H1 (cell line): ENCODE measurements around the gene CSGALNACT2. TPM values are rescaled to one million over a fixed set of nuclear protein-coding genes. Genes with fewer than 3 reads are reported as not detected.

Experiments used
- CTCF ChIA-PET: fragments of 300-600 bp; sonication (Branson Sonifier 250); formaldehyde crosslinking; loops from one replicate; lab custom pipeline; 2021; ENCODE audit not compliant: partially characterized antibody; lab: Charles Lee
- POLR2A ChIA-PET: fragments of 300-600 bp; sonication (Branson Sonifier 250); formaldehyde crosslinking; loops from one replicate; lab custom pipeline; 2021; ENCODE audit warnings: inconsistent platforms; ENCODE audit not compliant: partially characterized antibody; lab: Charles Lee
- DNase-seq, 2 experiments: peaks; one replicate each; pipeline versions ENCODE4 v3.0.0 to v3.0.0-alpha.2; 2010 to 2022; ENCODE audit warnings: low spot score in 2 of 2, low read depth in 1 of 2, mixed read lengths in 1 of 2
- FAIRE-seq: peaks from 2 replicates; lab custom pipeline; 2011; peaks lifted over from hg19 to GRCh38; lab: Jason Lieb, UNC
- H2AFZ ChIP-seq: 2 replicates; pipeline ENCODE4 v1.8.1; 2012; ENCODE audit warnings: low read length, inconsistent platforms
- H2AK5ac ChIP-seq: 2 replicates; pipeline ENCODE4 v1.6.1; 2013; ENCODE audit warnings: low read depth, low read length
- H2BK120ac ChIP-seq: replicated peaks from 2 replicates; pipeline ENCODE3; 2013; ENCODE audit warnings: low read depth, low read length, inconsistent platforms
- H2BK12ac ChIP-seq: 2 replicates; pipeline ENCODE4 v1.6.1; 2013; ENCODE audit warnings: low read depth, low read length
- H2BK15ac ChIP-seq: 2 replicates; pipeline ENCODE4 v1.6.1; 2013; ENCODE audit warnings: low read length
- H2BK20ac ChIP-seq: 2 replicates; pipeline ENCODE4 v1.6.1; 2013; ENCODE audit warnings: low read length
- H2BK5ac ChIP-seq: 2 replicates; pipeline ENCODE4 v1.6.1; 2013; ENCODE audit warnings: low read depth, low read length
- H3K14ac ChIP-seq: 2 replicates; pipeline ENCODE4 v1.6.1; 2013; ENCODE audit warnings: inconsistent platforms; ENCODE audit not compliant: insufficient read length
- H3K18ac ChIP-seq: 2 replicates; pipeline ENCODE4 v1.6.1; 2013; ENCODE audit warnings: low read length; ENCODE audit errors: extremely low read depth
- H3K23ac ChIP-seq: 2 replicates; pipeline ENCODE4 v1.6.1; 2013; ENCODE audit warnings: inconsistent platforms; ENCODE audit not compliant: insufficient read length
- H3K23me2 ChIP-seq: 2 replicates; pipeline ENCODE4 v1.6.1; 2013; ENCODE audit warnings: low read depth, low read length
- H3K27ac ChIP-seq: 2 replicates; pipeline ENCODE4 v1.6.1; 2011; ENCODE audit warnings: low read depth, low read length, inconsistent platforms
- H3K27me3 ChIP-seq, 4 experiments: replicated peaks in 1 of 4; 1 replicate in 1 of 4; 2 replicates in 3 of 4; pipeline versions ENCODE4 v1.6.1 to v1.8.1; 2011 to 2013; ENCODE audit warnings: low read length in 3 of 4, mild to moderate bottlenecking in 3 of 4, inconsistent platforms in 2 of 4, mixed read lengths in 2 of 4, moderate library complexity in 1 of 4; ENCODE audit not compliant: control insufficient read depth in 3 of 4, insufficient read depth in 3 of 4; ENCODE audit errors: extremely low read depth in 1 of 4
- H3K36me3 ChIP-seq, 4 experiments: 2 replicates each; pipeline versions ENCODE4 v1.6.1 to v1.8.1; 2011 to 2013; ENCODE audit warnings: mild to moderate bottlenecking in 4 of 4, low read length in 3 of 4, moderate library complexity in 2 of 4, control low read depth in 1 of 4, inconsistent platforms in 1 of 4; ENCODE audit not compliant: insufficient read depth in 4 of 4, control insufficient read depth in 2 of 4
- H3K4ac ChIP-seq: replicated peaks from 2 replicates; pipeline ENCODE3; 2013; ENCODE audit warnings: low read length, low read depth, mixed read lengths, inconsistent platforms; ENCODE audit not compliant: insufficient read length
- H3K4me1 ChIP-seq, 4 experiments: replicated peaks in 1 of 4; 1 replicate in 1 of 4; 2 replicates in 3 of 4; pipeline versions ENCODE4 v1.6.1 to v1.8.1; 2011 to 2013; ENCODE audit warnings: low read length in 3 of 4, inconsistent platforms in 2 of 4, mixed read lengths in 1 of 4; ENCODE audit not compliant: insufficient read depth in 4 of 4, control insufficient read depth in 3 of 4
- H3K4me2 ChIP-seq, 2 experiments: 2 replicates each; pipeline versions ENCODE4 v1.6.1 to v1.8.1; 2011 to 2013; ENCODE audit warnings: low read depth in 2 of 2, low read length in 2 of 2, control low read depth in 1 of 2, inconsistent platforms in 1 of 2, mild to moderate bottlenecking in 1 of 2; ENCODE audit not compliant: insufficient read depth in 1 of 2
- H3K4me3 ChIP-seq, 4 experiments: fragments of 200-600, 300-600 bp in 1 of 4; sonication (generic), shearing (Covaris generic), sonication (Bioruptor Twin) in 1 of 4; 2 replicates each; pipeline versions ENCODE4 v1.5.1 to v1.8.1; 2011 to 2016; ENCODE audit warnings: low read length in 4 of 4, low read depth in 3 of 4, control low read depth in 2 of 4, inconsistent platforms in 2 of 4, mild to moderate bottlenecking in 2 of 4, mixed read lengths in 1 of 4, moderate library complexity in 1 of 4; ENCODE audit not compliant: insufficient read depth in 2 of 4; ENCODE audit errors: extremely low read depth in 1 of 4
- H3K56ac ChIP-seq: replicated peaks from 2 replicates; pipeline ENCODE3; 2013; ENCODE audit warnings: low read depth, mild to moderate bottlenecking, mixed read lengths, low read length, inconsistent platforms; ENCODE audit not compliant: insufficient read length
- H3K79me1 ChIP-seq: 2 replicates; pipeline ENCODE4 v1.6.1; 2013; ENCODE audit warnings: low read depth, low read length, control low read depth
- H3K79me2 ChIP-seq, 2 experiments: 2 replicates each; pipeline versions ENCODE4 v1.6.1 to v1.8.1; 2012 to 2013; ENCODE audit warnings: low read length in 2 of 2, mild to moderate bottlenecking in 2 of 2, inconsistent platforms in 1 of 2; ENCODE audit not compliant: insufficient read depth in 2 of 2, control insufficient read depth in 1 of 2
- H3K9ac ChIP-seq, 4 experiments: replicated peaks in 1 of 4; 1 replicate in 1 of 4; 2 replicates in 3 of 4; pipeline versions ENCODE4 v1.6.1 to v1.8.1; 2011 to 2013; ENCODE audit warnings: low read depth in 3 of 4, low read length in 3 of 4, control low read depth in 2 of 4, mild to moderate bottlenecking in 2 of 4, moderate library complexity in 2 of 4, inconsistent platforms in 1 of 4; ENCODE audit errors: extremely low read depth in 1 of 4
- H3K9me3 ChIP-seq, 2 experiments: 2 replicates each; pipeline versions ENCODE4 v1.6.1 to v1.8.1; 2012 to 2013; ENCODE audit warnings: mild to moderate bottlenecking in 2 of 2, moderate library complexity in 2 of 2, control low read depth in 1 of 2, inconsistent platforms in 1 of 2, low read depth in 1 of 2, low read length in 1 of 2, mixed read lengths in 1 of 2; ENCODE audit not compliant: insufficient read depth in 2 of 2
- H4K20me1 ChIP-seq, 2 experiments: replicated peaks in 1 of 2; 2 replicates each; pipeline versions ENCODE3 to v1.8.1; 2011 to 2013; ENCODE audit warnings: inconsistent platforms in 2 of 2, low read length in 2 of 2, mild to moderate bottlenecking in 1 of 2; ENCODE audit not compliant: insufficient read depth in 2 of 2, control insufficient read depth in 1 of 2
- H4K5ac ChIP-seq: 2 replicates; pipeline ENCODE4 v1.6.1; 2013; ENCODE audit warnings: low read length, low read depth, mixed read lengths, inconsistent platforms; ENCODE audit not compliant: insufficient read length
- H4K8ac ChIP-seq: 2 replicates; pipeline ENCODE4 v1.8.0; 2013; ENCODE audit warnings: mild to moderate bottlenecking, moderate library complexity, low read length, inconsistent platforms; ENCODE audit not compliant: insufficient read depth; ENCODE audit errors: extremely low read depth
- H4K91ac ChIP-seq: replicated peaks from 2 replicates; pipeline ENCODE3; 2013; ENCODE audit warnings: low read length, mixed read lengths, inconsistent platforms; ENCODE audit not compliant: insufficient read length
- ASH2L ChIP-seq: fragments of 200-600, 300-600 bp; sonication (generic); IDR thresholded peaks from one replicate; pipeline ENCODE4 v1.7.1; 2017; ENCODE audit warnings: low read length
- RAD21 ChIP-seq, 2 experiments: IDR thresholded peaks in 1 of 2; conservative IDR thresholded peaks in 1 of 2; 2 replicates each; pipeline ENCODE4 v1.6.1; 2011; ENCODE audit warnings: low read depth in 2 of 2, low read length in 2 of 2, improper control_type of control experiment in 1 of 2, inconsistent platforms in 1 of 2, mild to moderate bottlenecking in 1 of 2, moderate library complexity in 1 of 2
- SRF ChIP-seq: IDR thresholded peaks from 2 replicates; pipeline ENCODE4 v1.6.1; 2011; ENCODE audit warnings: mild to moderate bottlenecking, low read depth, low read length, moderate library complexity
- TCF12 ChIP-seq: IDR thresholded peaks from 2 replicates; pipeline ENCODE4 v1.6.1; 2011; ENCODE audit warnings: low read depth, mild to moderate bottlenecking, low read length
- whole genome bisulfite sequencing, 2 experiments: shearing (Covaris generic) in 1 of 2; methylation state at CpG; one replicate each; pipeline versions ENCODE4 v1.1.6 to v1.1.7; 2013 to 2015; ENCODE audit warnings: low lambda C conversion rate in 2 of 2, mixed read lengths in 2 of 2, inconsistent platforms in 1 of 2, low coverage in 1 of 2, missing lambda C conversion rate in 1 of 2; ENCODE audit not compliant: insufficient replicate concordance in 2 of 2, insufficient coverage in 1 of 2, insufficient read length in 1 of 2; ENCODE audit errors: extremely low coverage in 1 of 2, missing lambda C conversion rate in 1 of 2; 5-methylcytosine and 5-hydroxymethylcytosine counted together
- polyA plus RNA-seq, 7 experiments: library from polyadenylated mRNA; depleted of rRNA in 3 of 7; stranded (reverse) in 5 of 7; unstranded in 2 of 7; fragments of >200 nt in 5 of 7; fragments of 200-250 nt in 2 of 7; gene quantifications; 1 replicate in 5 of 7; 2 replicates in 1 of 7; 4 replicates in 1 of 7; pipeline versions ENCODE4 v1.2.1 to v1.2.3, GENCODE V29; 2011 to 2013; ENCODE audit warnings: missing spikeins in 2 of 7, mixed read lengths in 2 of 7
- total RNA-seq: library from RNA; stranded (reverse); fragmentation: NEBNext Ultra II Directional; extraction: Animal tissue kit (Norgen Biotek cat#: 25700); gene quantifications from 2 replicates; pipeline ENCODE4 v1.2.1, GENCODE V29; 2021
- TF ChIP-seq, protein P1 (sequence below): IDR thresholded peaks from 2 replicates; pipeline ENCODE4 v1.6.1; 2012; ENCODE audit warnings: inconsistent platforms

CSGALNACT2 gene
- total and polyA plus RNA-seq, 2 of the 8 experiments (the other 6 are each of a cell fraction or from before 2014, with no cell fraction given) = 2.6 to 5.3 TPM

DNA sequence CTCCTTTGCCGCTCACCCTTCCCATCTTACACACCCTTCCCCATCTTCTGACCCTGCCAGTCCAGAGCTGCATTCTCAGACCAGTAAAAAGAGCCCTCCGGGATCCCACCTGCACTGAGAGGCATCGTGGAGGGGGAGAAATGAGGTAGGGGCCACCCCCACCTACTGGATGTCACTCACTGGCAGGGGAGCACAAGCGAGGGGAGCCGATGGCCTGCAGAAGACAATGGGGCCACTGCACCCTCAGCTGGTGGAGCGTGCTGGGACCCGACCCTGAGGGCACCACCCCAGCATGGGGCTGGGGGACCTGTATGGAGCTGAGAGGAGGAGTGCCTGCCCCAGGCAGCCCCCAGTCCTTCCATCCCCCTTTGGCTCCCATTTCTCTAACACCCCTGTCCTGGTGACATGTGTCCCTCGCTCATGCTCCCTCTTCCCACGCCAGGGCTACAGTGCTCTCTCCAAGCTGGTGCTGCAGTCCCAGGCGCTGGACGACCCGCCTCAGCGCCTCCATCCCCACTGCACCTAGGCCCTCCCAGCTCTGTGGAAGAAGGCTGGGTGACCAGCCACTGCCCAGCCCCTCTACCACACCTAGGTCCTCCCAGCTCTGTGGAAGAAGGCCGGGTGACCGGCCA lies 78.8 kb downstream of the CSGALNACT2 start:
- CTCF ChIA-PET = interaction anchor here (0.6 to 12.7 kb wide), 4 partner anchors 14 to 244 kb away, joined by 3 to 159 read pairs (median 17); no protein-coding TSS in a partner anchor

More for the DNA sequence above, 78.8 kb downstream of the CSGALNACT2 start:
- DNase-seq (no peak), FAIRE-seq (no peak)
- 92% methylated on average over 9 of the region's 15 CpGs; no CpG with 5 or more reads in 1 of the 2 experiments for WGBS, 2 experiments
- H2BK15ac ChIP-seq = no peak overlapping the region
- H3K23me2 ChIP-seq = no peaks in the 10 kb centered on the region
- H3K27ac ChIP-seq = no peak overlapping the region
- no peak overlapping the region for H4K91ac ChIP-seq
- no peak overlapping the region for H2BK120ac ChIP-seq
- H4K8ac ChIP-seq = no peak overlapping the region; the same call in 1 of the 2 replicates
- H3K4me1 ChIP-seq = peaks cover 0 to 11% (median 2%) of the 10 kb centered on the region in 4 experiments; a peak in 4 of 7 replicates
- H3K9ac ChIP-seq = no peak overlapping the region
- no peak overlapping the region for H3K4me2 ChIP-seq
- no peak overlapping the region for H2BK5ac ChIP-seq
- no peak overlapping the region for H4K5ac ChIP-seq
- no peaks in the 10 kb centered on the region for H3K27me3 ChIP-seq
- POLR2A ChIA-PET = no interaction called here
- no peak for TF ChIP-seq ASH2L
- no peak for TF ChIP-seq TCF12
- TF ChIP-seq SRF = no peak
- TF ChIP-seq, protein P1, sequence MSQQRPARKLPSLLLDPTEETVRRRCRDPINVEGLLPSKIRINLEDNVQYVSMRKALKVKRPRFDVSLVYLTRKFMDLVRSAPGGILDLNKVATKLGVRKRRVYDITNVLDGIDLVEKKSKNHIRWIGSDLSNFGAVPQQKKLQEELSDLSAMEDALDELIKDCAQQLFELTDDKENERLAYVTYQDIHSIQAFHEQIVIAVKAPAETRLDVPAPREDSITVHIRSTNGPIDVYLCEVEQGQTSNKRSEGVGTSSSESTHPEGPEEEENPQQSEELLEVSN = no peak
- no peak for TF ChIP-seq RAD21 (IDR thresholded peaks at IDR 0.05 in 1 of 2, conservative IDR thresholded peaks at IDR 0.05 in 1 of 2; ENCODE audit: low read depth in 2 of 2, low read length in 2 of 2)
- peaks cover 0 to 4% of the 10 kb centered on the region in 2 experiments for H4K20me1 ChIP-seq
- H3K9me3 ChIP-seq = no peaks in the 10 kb centered on the region
- H2AK5ac ChIP-seq = no peak overlapping the region
- no peaks in the 10 kb centered on the region for H3K79me2 ChIP-seq
- no peak overlapping the region for H2BK20ac ChIP-seq
- H3K36me3 ChIP-seq = no peaks in the 10 kb centered on the region
- H2BK12ac ChIP-seq = no peak overlapping the region
- no peak overlapping the region for H3K18ac ChIP-seq
- no peak overlapping the region for H3K23ac ChIP-seq
- no peak overlapping the region for H3K56ac ChIP-seq
- no peak overlapping the region for H3K4ac ChIP-seq
- no peak overlapping the region for H3K4me3 ChIP-seq
- H2AFZ ChIP-seq = no peak overlapping the region
- no peak overlapping the region for H3K14ac ChIP-seq
- no peaks in the 10 kb centered on the region for H3K79me1 ChIP-seq
